ENCODE measurements around the gene LDLRAD1.
"Not testable (repeated sequence)": the region's sequence is repeated elsewhere in the genome, so short reads cannot be mapped to it uniquely, and the experiment has no call there.

Gene LDLRAD1

GRCh38 chr1:53979712-53980450 is 38.1 kb downstream of the LDLRAD1 start:
- DNase-seq (ENCODE audit: low spot score): no peak
- in situ Hi-C loops (cut with MboI; ENCODE audit: low pct_unique_long_range_greater_than_20kb, low sequenced_read_pairs, unreplicated experiment): no loop called here
- no peak for TF ChIP-seq CTCF (IDR thresholded peaks at IDR 0.05; ENCODE audit: extremely low read depth, insufficient read depth, missing control alignments)

- DNase-seq (ENCODE audit: low spot score): no peak
- TF ChIP-seq CTCF (IDR thresholded peaks at IDR 0.05; ENCODE audit: extremely low read depth, insufficient read depth, missing control alignments): no peak
- in situ Hi-C loops (cut with MboI; ENCODE audit: low pct_unique_long_range_greater_than_20kb, low sequenced_read_pairs, unreplicated experiment): no loop called here
Observed at GRCh38 chr1:53975861-53976260, 42.1 kb downstream of the LDLRAD1 start.

DNA sequence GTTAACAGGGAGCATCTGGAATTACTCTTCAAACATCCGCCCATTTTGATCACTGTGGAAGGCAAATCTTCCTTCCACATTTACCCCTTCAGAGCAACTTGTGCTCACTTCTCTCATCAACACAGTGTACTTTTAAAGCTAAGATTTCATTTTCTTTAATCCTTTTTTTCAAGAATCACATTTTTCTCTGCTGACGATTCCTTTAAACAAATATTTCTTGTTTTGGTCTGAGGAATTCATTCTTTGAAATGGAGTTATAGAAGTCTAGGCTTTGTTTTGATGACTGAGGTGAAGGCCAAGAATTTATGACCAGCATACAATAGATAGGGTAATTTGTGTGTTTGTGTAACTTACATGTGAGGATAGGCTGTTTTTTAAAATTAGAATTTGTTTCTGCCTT is 46.3 kb downstream of the LDLRAD1 start:
- DNase-seq (ENCODE audit: low spot score): no peak
- TF ChIP-seq CTCF (IDR thresholded peaks at IDR 0.05; ENCODE audit: extremely low read depth, insufficient read depth, missing control alignments): no peak
- in situ Hi-C loops (cut with MboI; ENCODE audit: low pct_unique_long_range_greater_than_20kb, low sequenced_read_pairs, unreplicated experiment): no loop called here

GRCh38 chr1:53969323-53969722 is 48.7 kb downstream of the LDLRAD1 start:
- in situ Hi-C loops (cut with MboI; ENCODE audit: low pct_unique_long_range_greater_than_20kb, low sequenced_read_pairs, unreplicated experiment): loop anchor here (10.0 kb wide), 1 partner anchor 115 kb away; no protein-coding TSS in a partner anchor
- not testable (repeated sequence) for DNase-seq (ENCODE audit: low spot score)

DNA sequence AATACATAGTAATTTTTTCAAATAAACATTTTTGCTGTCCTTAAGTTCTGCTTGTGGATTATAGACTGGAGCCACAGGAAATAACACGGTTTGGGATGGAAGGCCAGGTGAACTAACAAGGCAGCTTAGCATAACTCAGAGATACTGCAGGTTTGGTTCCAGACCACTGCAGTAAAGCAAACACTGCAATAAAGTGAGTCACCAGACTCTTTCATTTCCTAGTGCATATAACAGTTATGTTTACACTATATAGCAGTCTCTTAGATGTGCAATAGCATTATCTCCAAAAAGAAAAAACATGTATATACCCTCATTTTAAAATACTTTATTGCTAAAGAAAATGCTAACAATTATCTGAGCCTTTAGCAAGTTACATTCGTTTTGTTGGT is 49.9 kb downstream of the LDLRAD1 start:
- no peak for TF ChIP-seq CTCF (IDR thresholded peaks at IDR 0.05; ENCODE audit: extremely low read depth, insufficient read depth, missing control alignments)
- in situ Hi-C loops (cut with MboI; ENCODE audit: low pct_unique_long_range_greater_than_20kb, low sequenced_read_pairs, unreplicated experiment): loop anchor here (10.0 kb wide), 1 partner anchor 113 kb away; no protein-coding TSS in a partner anchor
- DNase-seq (ENCODE audit: low spot score): no peak

GRCh38 chr1:53967409-53968124 is 50.4 kb downstream of the LDLRAD1 start:
- TF ChIP-seq CTCF (IDR thresholded peaks at IDR 0.05; ENCODE audit: extremely low read depth, insufficient read depth, missing control alignments): no peak
- in situ Hi-C loops (cut with MboI; ENCODE audit: low pct_unique_long_range_greater_than_20kb, low sequenced_read_pairs, unreplicated experiment): loop anchor here (10.0 kb wide), 1 partner anchor 113 kb away; no protein-coding TSS in a partner anchor

GRCh38 chr1:53966794-53967193 is 51.2 kb downstream of the LDLRAD1 start:
- TF ChIP-seq CTCF (IDR thresholded peaks at IDR 0.05; ENCODE audit: extremely low read depth, insufficient read depth, missing control alignments): no peak
- in situ Hi-C loops (cut with MboI; ENCODE audit: low pct_unique_long_range_greater_than_20kb, low sequenced_read_pairs, unreplicated experiment): loop anchor here (10.0 kb wide), 1 partner anchor 112 kb away; no protein-coding TSS in a partner anchor
- no peak for DNase-seq (ENCODE audit: low spot score)

More at GRCh38 chr1:53967409-53968124, 50.4 kb downstream of the LDLRAD1 start:
- no peak for DNase-seq (ENCODE audit: low spot score)

Data from GM13977 (cell line).